Cardiac fibroblast (primary cell): ENCODE measurements around the gene IL1R1.

Source experiments
- DNase-seq, 2 donors: peaks; one replicate each; pipeline versions ENCODE4 v3.0.0 to v3.0.0-alpha.2; 2010; ENCODE audit warnings: low read depth in 2 of 2
- H3K4me3 ChIP-seq, 2 donors: replicated peaks in 1 of 2; 1 replicate in 1 of 2; 2 replicates in 1 of 2; pipeline ENCODE4 v1.5.1; 2011; ENCODE audit warnings: low read depth in 2 of 2, low read length in 2 of 2, mild to moderate bottlenecking in 2 of 2, moderate library complexity in 1 of 2
- TF ChIP-seq, protein P1 (sequence below): IDR thresholded peaks from one replicate; pipeline ENCODE4 v1.5.1; 2011; ENCODE audit warnings: low read depth, mild to moderate bottlenecking, low read length, inconsistent platforms

Gene IL1R1

GRCh38 chr2:102126660-102127059 is 15.9 kb upstream of the IL1R1 start:
- TF ChIP-seq, protein P1, sequence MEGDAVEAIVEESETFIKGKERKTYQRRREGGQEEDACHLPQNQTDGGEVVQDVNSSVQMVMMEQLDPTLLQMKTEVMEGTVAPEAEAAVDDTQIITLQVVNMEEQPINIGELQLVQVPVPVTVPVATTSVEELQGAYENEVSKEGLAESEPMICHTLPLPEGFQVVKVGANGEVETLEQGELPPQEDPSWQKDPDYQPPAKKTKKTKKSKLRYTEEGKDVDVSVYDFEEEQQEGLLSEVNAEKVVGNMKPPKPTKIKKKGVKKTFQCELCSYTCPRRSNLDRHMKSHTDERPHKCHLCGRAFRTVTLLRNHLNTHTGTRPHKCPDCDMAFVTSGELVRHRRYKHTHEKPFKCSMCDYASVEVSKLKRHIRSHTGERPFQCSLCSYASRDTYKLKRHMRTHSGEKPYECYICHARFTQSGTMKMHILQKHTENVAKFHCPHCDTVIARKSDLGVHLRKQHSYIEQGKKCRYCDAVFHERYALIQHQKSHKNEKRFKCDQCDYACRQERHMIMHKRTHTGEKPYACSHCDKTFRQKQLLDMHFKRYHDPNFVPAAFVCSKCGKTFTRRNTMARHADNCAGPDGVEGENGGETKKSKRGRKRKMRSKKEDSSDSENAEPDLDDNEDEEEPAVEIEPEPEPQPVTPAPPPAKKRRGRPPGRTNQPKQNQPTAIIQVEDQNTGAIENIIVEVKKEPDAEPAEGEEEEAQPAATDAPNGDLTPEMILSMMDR: no peak
- peak; percentile 54 to 73 for DNase-seq
- no peak overlapping the region for H3K4me3 ChIP-seq

DNA sequence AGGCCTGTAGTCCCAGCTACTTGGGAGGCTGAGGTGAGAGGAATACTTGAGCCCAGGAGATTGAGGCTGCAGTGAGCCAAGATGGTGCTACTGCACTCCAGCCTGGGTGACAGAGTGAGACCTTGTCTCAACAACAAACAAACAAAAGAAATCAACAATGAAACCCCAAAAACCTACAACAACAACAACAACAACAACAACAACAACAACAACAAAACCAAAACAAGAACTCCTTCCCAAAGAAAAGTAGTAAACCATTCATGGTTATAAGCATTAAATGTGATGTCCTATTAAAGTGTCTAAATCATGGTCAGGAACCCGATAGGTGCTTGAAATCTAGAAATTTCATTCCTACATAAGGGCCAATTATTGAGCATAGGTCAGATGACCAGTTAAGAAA is 13.5 kb upstream of the IL1R1 start:
- TF ChIP-seq, protein P1: no peak
- DNase-seq: no peak

GRCh38 chr2:102129951-102130646 is 12.4 kb upstream of the IL1R1 start:
- no peak overlapping the region for H3K4me3 ChIP-seq
- TF ChIP-seq, protein P1: no peak
- no peak for DNase-seq

More for the DNA sequence above, 13.5 kb upstream of the IL1R1 start:
- no peak overlapping the region for H3K4me3 ChIP-seq

GRCh38 chr2:102130647-102130991 is 11.9 kb upstream of the IL1R1 start:
- no peak overlapping the region for H3K4me3 ChIP-seq
- TF ChIP-seq, protein P1: no peak
- peak; percentile 46 to 61 for DNase-seq

GRCh38 chr2:102131564-102131963 is 11.0 kb upstream of the IL1R1 start:
- DNase-seq: no peak
- H3K4me3 ChIP-seq: no peak overlapping the region
- TF ChIP-seq, protein P1: no peak

DNA sequence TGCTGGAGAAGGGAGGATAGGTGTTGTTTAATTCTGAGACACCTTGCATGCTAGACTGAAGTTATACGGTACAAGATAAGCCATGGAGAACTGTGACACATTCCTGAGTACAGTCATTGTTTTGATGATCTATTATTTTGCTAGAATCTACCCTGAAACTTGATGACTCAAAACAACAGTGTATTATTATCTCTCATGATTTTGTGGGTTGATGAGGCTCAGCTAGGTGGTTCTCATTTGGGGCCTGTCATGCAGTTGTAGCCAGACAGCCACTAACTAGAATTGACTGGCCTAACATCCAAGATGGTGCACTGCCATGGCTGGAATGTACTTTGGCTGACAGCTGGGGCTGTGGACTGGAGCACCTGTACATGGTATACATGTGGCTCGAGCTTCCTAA is 5.4 kb upstream of the IL1R1 start:
- no peak for DNase-seq
- TF ChIP-seq, protein P1: no peak
- H3K4me3 ChIP-seq: no peak overlapping the region

DNA sequence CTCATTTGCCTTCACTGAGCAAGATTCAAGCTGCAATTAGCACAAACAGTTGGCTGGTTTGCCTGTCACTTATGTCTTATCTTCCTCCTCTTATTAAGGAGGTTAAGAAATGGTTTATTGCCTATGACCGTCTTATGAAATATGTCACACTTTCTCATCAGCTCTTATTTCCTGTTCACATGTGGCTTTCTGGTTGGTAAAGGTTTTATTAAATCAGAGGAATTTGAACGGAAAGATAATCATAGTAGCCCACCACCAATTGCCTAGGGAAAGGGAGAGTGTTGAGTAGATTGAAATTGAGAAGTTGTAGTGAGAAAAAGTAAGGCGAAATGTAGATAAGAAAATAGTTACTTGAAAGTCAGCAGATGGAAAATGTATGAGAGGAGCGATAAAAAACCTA is 4.2 kb upstream of the IL1R1 start:
- TF ChIP-seq, protein P1: no peak
- H3K4me3 ChIP-seq: no peak overlapping the region
- peak in 1 of 2 donors; percentile 69 for DNase-seq
